Endothelial cell of umbilical vein (primary cell): ENCODE data around the gene CHST15.

ENCODE experiments used
- CTCF ChIP-seq, 2 donors: IDR thresholded peaks; 1 replicate in 1 of 2; 2 replicates in 1 of 2; pipeline ENCODE4 v1.5.1; 2011; ENCODE audit warnings: low read length in 2 of 2, mild to moderate bottlenecking in 2 of 2, moderate library complexity in 2 of 2, control low read depth in 1 of 2, inconsistent platforms in 1 of 2, low read depth in 1 of 2; ENCODE audit not compliant: insufficient read depth in 1 of 2; ENCODE audit errors: extremely low read depth in 1 of 2
- EZH2 ChIP-seq: IDR thresholded peaks from 2 replicates; pipeline ENCODE4 v1.6.1; 2012; ENCODE audit warnings: borderline replicate concordance, low read depth, mild to moderate bottlenecking, moderate library complexity, low read length, inconsistent platforms; ENCODE audit not compliant: severe bottlenecking
- GATA2 ChIP-seq: IDR thresholded peaks from 2 replicates; pipeline ENCODE4 v1.7.0; 2011; ENCODE audit warnings: low read depth, mild to moderate bottlenecking, moderate library complexity, mixed read lengths, low read length; ENCODE audit not compliant: insufficient read length, insufficient read depth
- MAX ChIP-seq: IDR thresholded peaks from 2 replicates; pipeline ENCODE4 v1.6.1; 2011; ENCODE audit not compliant: insufficient read depth, insufficient read length
- MYC ChIP-seq: IDR thresholded peaks from one replicate; pipeline ENCODE4 v1.6.1; 2011; ENCODE audit warnings: mild to moderate bottlenecking, low read depth, low read length
- POLR2A ChIP-seq: IDR thresholded peaks from 2 replicates; pipeline ENCODE4 v1.6.1; 2012; ENCODE audit warnings: low read depth, mild to moderate bottlenecking, control low read depth, low read length
- POLR2AphosphoS5 ChIP-seq: IDR thresholded peaks from 2 replicates; pipeline ENCODE4 v1.6.1; 2012; ENCODE audit warnings: low read depth, mild to moderate bottlenecking, control low read depth, low read length, moderate library complexity; ENCODE audit not compliant: insufficient read depth

- TF ChIP-seq CTCF (IDR thresholded peaks at IDR 0.05; ENCODE audit: extremely low read depth in 1 of 2, insufficient read depth in 1 of 2, low read depth in 1 of 2, low read length in 2 of 2), result no peak
- TF ChIP-seq POLR2A, result no peak
- TF ChIP-seq POLR2AphosphoS5, result no peak
- no peak for TF ChIP-seq MYC
- no peak for TF ChIP-seq MAX
- TF ChIP-seq EZH2, result no peak
- no peak for TF ChIP-seq GATA2
Observed at GRCh38 chr10:124003070-124003419, 90.4 kb downstream of the CHST15 start.
